ENCODE results near the gene MYZAP. TPM values are rescaled to one million over a fixed set of nuclear protein-coding genes. Genes with fewer than 3 reads are reported as not detected.

The MYZAP gene
- total and polyA plus RNA-seq, 2 of the 8 experiments (the other 6 are each of a cell fraction or from before 2014, with no cell fraction given) = 0.41 to 0.65 TPM

- TF ChIP-seq EGR1 (IDR thresholded peaks at IDR 0.05; ENCODE audit: borderline replicate concordance, low read depth, low read length) = no peak
- TF ChIP-seq USF2 (IDR thresholded peaks at IDR 0.05; ENCODE audit: low read length) = no peak
- no peak for TF ChIP-seq BACH1 (IDR thresholded peaks at IDR 0.05; ENCODE audit: low read length)
- no peak for TF ChIP-seq CREB1 (IDR thresholded peaks at IDR 0.05)
Observed at GRCh38 chr15:57592836-57593420, 1.2 kb downstream of the MYZAP start (continued).

Measured in H1 (cell line).